NB4 (cell line): ENCODE measurements around the gene KCNK3.

ENCODE experiments used
- POLR2A ChIP-seq: IDR thresholded peaks from 2 replicates; pipeline ENCODE4 v1.6.1; 2011; ENCODE audit warnings: mild to moderate bottlenecking; ENCODE audit not compliant: insufficient read length; ENCODE audit errors: extremely low read depth
- TF ChIP-seq, protein P1 (sequence below): IDR thresholded peaks from one replicate; pipeline ENCODE4 v1.5.1; 2012; ENCODE audit warnings: low read depth, low read length

DNA sequence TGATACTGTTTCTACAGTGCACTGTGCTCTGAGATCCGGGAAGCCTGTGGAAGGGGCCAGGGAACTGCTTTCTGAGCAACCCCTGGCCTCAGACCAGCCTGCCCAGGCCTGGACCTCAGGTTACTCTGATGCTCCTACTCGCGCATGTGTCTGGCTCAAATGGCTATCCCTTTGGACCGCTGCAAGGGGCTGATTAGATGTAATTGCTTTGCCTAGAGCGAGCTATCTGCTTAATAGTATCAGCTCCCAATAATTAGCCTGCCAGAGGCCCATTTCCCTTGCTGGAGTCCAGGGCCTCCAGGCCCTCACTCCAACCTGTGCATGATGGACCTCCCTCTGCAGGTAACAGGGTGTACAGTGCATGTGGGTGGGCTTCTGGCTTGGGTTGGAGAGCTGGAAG is 7.2 kb upstream of the KCNK3 start:
- TF ChIP-seq, protein P1, sequence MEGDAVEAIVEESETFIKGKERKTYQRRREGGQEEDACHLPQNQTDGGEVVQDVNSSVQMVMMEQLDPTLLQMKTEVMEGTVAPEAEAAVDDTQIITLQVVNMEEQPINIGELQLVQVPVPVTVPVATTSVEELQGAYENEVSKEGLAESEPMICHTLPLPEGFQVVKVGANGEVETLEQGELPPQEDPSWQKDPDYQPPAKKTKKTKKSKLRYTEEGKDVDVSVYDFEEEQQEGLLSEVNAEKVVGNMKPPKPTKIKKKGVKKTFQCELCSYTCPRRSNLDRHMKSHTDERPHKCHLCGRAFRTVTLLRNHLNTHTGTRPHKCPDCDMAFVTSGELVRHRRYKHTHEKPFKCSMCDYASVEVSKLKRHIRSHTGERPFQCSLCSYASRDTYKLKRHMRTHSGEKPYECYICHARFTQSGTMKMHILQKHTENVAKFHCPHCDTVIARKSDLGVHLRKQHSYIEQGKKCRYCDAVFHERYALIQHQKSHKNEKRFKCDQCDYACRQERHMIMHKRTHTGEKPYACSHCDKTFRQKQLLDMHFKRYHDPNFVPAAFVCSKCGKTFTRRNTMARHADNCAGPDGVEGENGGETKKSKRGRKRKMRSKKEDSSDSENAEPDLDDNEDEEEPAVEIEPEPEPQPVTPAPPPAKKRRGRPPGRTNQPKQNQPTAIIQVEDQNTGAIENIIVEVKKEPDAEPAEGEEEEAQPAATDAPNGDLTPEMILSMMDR = no peak
- no peak for TF ChIP-seq POLR2A
